ENCODE measurements around the gene SERPINE1. TPM values are rescaled to one million over a fixed set of nuclear protein-coding genes. Genes with fewer than 3 reads are reported as not detected.

The SERPINE1 gene
- total and polyA plus RNA-seq, 2 of the 4 experiments (the other 2 are of a cell fraction): 1,441 to 2,783 TPM

- Histone ChIP-seq H3K4me1 (ENCODE audit: control insufficient read depth, insufficient read depth, low read length) (peaks cover 13% of the 10 kb centered on the region), H3K9me3 (ENCODE audit: control insufficient read depth, insufficient read depth, low read length) (no peaks in the 10 kb centered on the region), H4K5ac (ENCODE audit: low read depth, low read length) (no peak overlapping the region), H3K18ac (ENCODE audit: low read depth, low read length) (no peak overlapping the region), H3K9me1 (ENCODE audit: insufficient read depth, low read length) (peaks cover 7% of the 10 kb centered on the region; the same call in 1 of the 2 replicates), H3K27me3 (ENCODE audit: control insufficient read depth, insufficient read depth, low read length) (peaks cover 18% of the 10 kb centered on the region; the same call in 1 of the 2 replicates), H4K8ac (ENCODE audit: low read depth in 2 of 2, low read length in 2 of 2) (no peak overlapping the region), H3K79me1 (ENCODE audit: low read depth in 1 of 2, low read length in 2 of 2) (peaks cover 0 to 11% of the 10 kb centered on the region in 2 experiments; a peak in 1 of 4 replicates), H3K4ac (ENCODE audit: low read depth, low read length) (no peak overlapping the region), H4K20me1 (ENCODE audit: insufficient read depth, low read length) (peaks cover 21% of the 10 kb centered on the region), H3K23ac (ENCODE audit: low read depth, low read length) (no peak overlapping the region), H2BK120ac (ENCODE audit: low read depth, low read length) (no peak overlapping the region), H3K4me2 (ENCODE audit: low read depth, low read length) (peak overlapping the region; percentile 79), H4K91ac (ENCODE audit: insufficient read depth, low read depth, low read length) (no peak overlapping the region), H2AFZ (replicated peaks; ENCODE audit: low read length, poor library complexity) (peak overlapping the region; percentile 61), H3K56ac (ENCODE audit: extremely low read depth, insufficient read depth, low read length) (no peak overlapping the region), H2BK15ac (ENCODE audit: low read depth, low read length) (no peak overlapping the region), H2AK5ac (ENCODE audit: low read depth, low read length) (0 out of 2 replicates have a peak overlapping the region, but pooled peaks have one; percentile 30), H2AK9ac (replicated peaks; ENCODE audit: low read depth, low read length, poor library complexity) (peak overlapping the region; percentile 37), H3K4me3 (ENCODE audit: insufficient read depth, low read depth, low read length) (peak overlapping the region; percentile 22; the same call in 1 of the 2 replicates), H3K14ac (replicated peaks; ENCODE audit: low read depth, low read length) (no peak overlapping the region), H2BK20ac (ENCODE audit: low read depth, low read length) (no peak overlapping the region), H2BK5ac (ENCODE audit: low read depth, low read length, poor library complexity, severe bottlenecking) (no peak overlapping the region), H3K9ac (ENCODE audit: low read depth, low read length) (no peak overlapping the region; the same call in 1 of the 2 replicates), H3K36me3 (ENCODE audit: control insufficient read depth, insufficient read depth, low read length) (peaks cover 18% of the 10 kb centered on the region), H3K27ac (ENCODE audit: insufficient read depth, low read length) (no peak overlapping the region; the same call in 1 of the 2 replicates)
- WGBS, 2 experiments (ENCODE audit: extremely low coverage in 2 of 2, insufficient read length in 1 of 2): 3% methylated on average over 12 of the region's 74 CpGs; no CpG with 5 or more reads in 1 of the 2 experiments
- ChIA-PET CTCF (interaction anchor here (1.0 to 1.3 kb wide), 2 partner anchors 19 to 30 kb away, joined by 3 read pairs; no protein-coding TSS in a partner anchor), POLR2A (ENCODE audit: unreplicated experiment) (interaction anchor here (0.5 to 0.7 kb wide), 2 partner anchors 17 to 19 kb away, joined by 4 to 10 read pairs; no protein-coding TSS in a partner anchor)
- BruUV-seq (replicated peaks): no TSS peak
- TF ChIP-seq CHD1 (IDR thresholded peaks at IDR 0.05; ENCODE audit: low read depth, low read length): no peak
- TF ChIP-seq RCOR1 (IDR thresholded peaks at IDR 0.05; ENCODE audit: insufficient replicate concordance, low read length): no peak
- TF ChIP-seq MXI1 (IDR thresholded peaks at IDR 0.05; ENCODE audit: borderline replicate concordance, low read depth, low read length): peak; percentile 40; the same call in 1 of the 2 replicates
- TF ChIP-seq USF2 (IDR thresholded peaks at IDR 0.05; ENCODE audit: low read depth, low read length): peak; percentile 52; the same call in 1 of the 2 replicates
- TF ChIP-seq BHLHE40 (IDR thresholded peaks at IDR 0.05; ENCODE audit: low read depth, low read length): peak; percentile 82
- TF ChIP-seq POLR2A (IDR thresholded peaks at IDR 0.05; ENCODE audit: low read depth, low read length): no peak
- intact Hi-C loops (cut with micrococcal nuclease): no loop called here
- dilution Hi-C loops (cut with HindIII; ENCODE audit: low sequenced_read_pairs, unreplicated experiment): no loop called here
- ATAC-seq (ENCODE audit: low read depth) (peak; percentile 39), DNase-seq (peak; percentile 50)
- in situ Hi-C loops (cut with MboI; ENCODE audit: low sequenced_read_pairs): no loop called here
Observed at GRCh38 chr7:101162551-101163278, 35.8 kb downstream of the SERPINE1 start.

Measured in IMR-90 (cell line).